HepG2 (cell line): ENCODE measurements around the gene RBM8A. TPM values are rescaled to one million over a fixed set of nuclear protein-coding genes. Genes with fewer than 3 reads are reported as not detected.

Experiments used
- GABPB1 ChIP-seq: IDR thresholded peaks from 2 replicates; pipeline ENCODE4 v1.6.1; 2016; ENCODE audit warnings: mild to moderate bottlenecking, missing genetic modification reagents, moderate library complexity, missing compliant biosample characterization
- GATAD1 ChIP-seq: IDR thresholded peaks from 2 replicates; pipeline ENCODE4 v1.6.1; 2016; ENCODE audit warnings: missing genetic modification reagents, missing compliant biosample characterization
- GPN1 ChIP-seq: sonication (generic); formaldehyde crosslinking; IDR thresholded peaks from 2 replicates; pipeline ENCODE4 v1.5.1; 2020; ENCODE audit warnings: missing genetic modification reagents, borderline replicate concordance
- HNRNPH1 ChIP-seq: fragments of 200-400 bp; formaldehyde crosslinking; optimal IDR thresholded peaks from 2 replicates; pipeline ENCODE3; 2017; ENCODE audit warnings: mild to moderate bottlenecking, low read depth, low read length
- MTF1 ChIP-seq: sonication (generic); formaldehyde crosslinking; IDR thresholded peaks from 2 replicates; pipeline ENCODE4 v1.5.0; 2020; ENCODE audit warnings: missing genetic modification reagents
- PAX8 ChIP-seq: sonication (generic); formaldehyde crosslinking; IDR thresholded peaks from 2 replicates; pipeline ENCODE4 v1.8.0; 2022; ENCODE audit warnings: mild to moderate bottlenecking, missing genetic modification reagents, borderline replicate concordance
- REL ChIP-seq: sonication (generic); formaldehyde crosslinking; conservative IDR thresholded peaks from 2 replicates; pipeline ENCODE4 v1.8.0; 2022; ENCODE audit warnings: mild to moderate bottlenecking, missing genetic modification reagents, moderate library complexity
- RFX1 ChIP-seq: fragments of 450-650 bp; IDR thresholded peaks from 2 replicates; pipeline ENCODE4 v1.6.1; 2017
- SMAD1 ChIP-seq: sonication (generic); formaldehyde crosslinking; IDR thresholded peaks from 2 replicates; pipeline ENCODE4 v1.4.0; 2020; ENCODE audit warnings: missing genetic modification reagents, low read depth, mild to moderate bottlenecking, borderline replicate concordance
- TFE3 ChIP-seq: IDR thresholded peaks from 2 replicates; pipeline ENCODE4 v1.6.1; 2016
- UBTF ChIP-seq: sonication (generic); formaldehyde crosslinking; IDR thresholded peaks from 2 replicates; pipeline ENCODE4 v1.4.0; 2020; ENCODE audit warnings: mild to moderate bottlenecking, missing genetic modification reagents
- YEATS2 ChIP-seq: sonication (generic); formaldehyde crosslinking; IDR thresholded peaks from 2 replicates; pipeline ENCODE4 v1.4.0; 2020; ENCODE audit warnings: missing genetic modification reagents, borderline replicate concordance
- ZFYVE20 ChIP-seq: sonication (generic); formaldehyde crosslinking; IDR thresholded peaks from 2 replicates; pipeline ENCODE4 v1.8.0; 2023; ENCODE audit warnings: low read depth, mild to moderate bottlenecking, moderate library complexity, missing genetic modification reagents, borderline replicate concordance
- ZNF343 ChIP-seq: sonication (generic); formaldehyde crosslinking; IDR thresholded peaks from 2 replicates; pipeline ENCODE4 v1.4.0; 2020; ENCODE audit warnings: mild to moderate bottlenecking, missing genetic modification reagents
- ZNF782 ChIP-seq: sonication (generic); formaldehyde crosslinking; IDR thresholded peaks from 2 replicates; pipeline ENCODE4 v1.4.0; 2020; ENCODE audit warnings: missing genetic modification reagents, mild to moderate bottlenecking, borderline replicate concordance
- polyA plus RNA-seq, 8 experiments: library from polyadenylated mRNA; depleted of rRNA in 3 of 8; stranded (reverse) in 7 of 8; unstranded in 1 of 8; fragments of >200 nt; fragmentation: Illumina TruSeq in 4 of 8; extraction: Trizol in 4 of 8; gene quantifications; 2 replicates each; pipeline versions ENCODE4 v1.2.1 to v1.2.3, GENCODE V29; 2011 to 2016; ENCODE audit warnings: low read depth in 4 of 8, missing spikeins in 1 of 8, mixed read lengths in 1 of 8; ENCODE audit not compliant: insufficient read depth in 1 of 8
- total RNA-seq, 5 experiments: library from RNA; depleted of rRNA; stranded (reverse); fragments of >200 nt; fragmentation: Illumina TruSeq; extraction: Trizol; gene quantifications; 2 replicates each; pipeline ENCODE4 v1.2.3, GENCODE V29; 2016; ENCODE audit warnings: low read depth in 1 of 5
- TF ChIP-seq, protein P1 (sequence below): sonication (generic); formaldehyde crosslinking; IDR thresholded peaks from 2 replicates; pipeline ENCODE4 v1.4.0; 2020; ENCODE audit warnings: mild to moderate bottlenecking, missing genetic modification reagents
- TF ChIP-seq, protein P2 (sequence below): sonication (generic); formaldehyde crosslinking; IDR thresholded peaks from 2 replicates; pipeline ENCODE4 v1.4.0; 2020; ENCODE audit warnings: mild to moderate bottlenecking, low read depth, missing genetic modification reagents
- TF ChIP-seq, protein P3 (sequence below): sonication (generic); formaldehyde crosslinking; conservative IDR thresholded peaks from 2 replicates; pipeline ENCODE4 v1.5.0; 2020; ENCODE audit warnings: missing genetic modification reagents
- TF ChIP-seq, protein P4 (sequence below): sonication (generic); formaldehyde crosslinking; conservative IDR thresholded peaks from 2 replicates; pipeline ENCODE4 v1.4.0; 2020; ENCODE audit warnings: missing genetic modification reagents

Gene RBM8A
- total and polyA plus RNA-seq, 2 of the 13 experiments (the other 11 are each of a cell fraction or from before 2014, with no cell fraction given): 106 to 162 TPM

DNA sequence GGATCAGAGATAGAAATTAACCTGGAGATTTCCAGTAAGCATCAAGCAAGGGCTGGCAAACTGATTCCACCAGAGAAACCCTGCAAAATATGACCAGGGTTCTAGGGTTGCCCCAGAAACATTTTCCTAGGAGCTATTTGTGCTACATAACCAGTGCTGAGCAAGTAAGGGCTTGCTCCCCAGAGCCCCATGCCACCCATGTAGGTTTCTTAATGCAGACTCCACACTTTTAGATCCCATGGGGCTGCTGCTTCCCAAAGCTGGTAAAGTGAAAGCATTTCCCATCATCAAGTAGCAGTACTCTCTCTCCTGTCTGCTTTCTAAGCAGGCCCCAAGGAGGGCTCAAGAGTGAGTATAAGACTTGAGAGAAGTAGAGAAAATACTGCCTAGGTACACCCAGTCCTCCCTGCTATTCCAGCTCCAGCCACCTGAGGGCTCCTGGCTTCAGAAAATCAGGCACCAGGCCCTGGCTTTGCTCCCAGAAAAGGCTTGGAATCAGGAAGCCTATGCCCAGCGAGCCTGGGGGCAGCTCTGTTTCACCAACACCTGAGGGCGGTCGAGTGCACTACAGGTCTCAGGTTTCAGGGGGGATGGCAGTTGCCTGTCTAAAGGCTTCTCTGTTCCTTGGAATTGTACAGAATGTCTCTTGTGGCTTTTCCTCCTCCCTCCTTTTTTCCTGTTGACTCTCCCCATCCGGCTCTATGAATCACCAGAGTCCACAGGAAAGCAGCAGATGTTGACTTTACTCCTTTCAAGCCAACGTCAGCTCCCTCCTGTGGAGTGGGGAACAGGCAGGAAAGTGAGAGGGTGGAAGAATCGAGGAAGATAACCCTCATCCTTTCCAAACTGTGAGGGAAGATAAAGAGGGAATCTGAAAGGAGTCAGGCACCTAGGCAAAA, 35.4 kb downstream of the RBM8A start (continued):
- no peak; the same call in 1 of the 2 replicates for TF ChIP-seq ZNF343 (CRISPR knock-in tag)
- no peak for TF ChIP-seq HNRNPH1
- peak; percentile 52; the same call in 1 of the 2 replicates for TF ChIP-seq YEATS2 (CRISPR knock-in tag)
- peak; percentile 59; the same call in 1 of the 2 replicates for TF ChIP-seq GATAD1 (CRISPR knock-in tag)
- TF ChIP-seq, protein P1, sequence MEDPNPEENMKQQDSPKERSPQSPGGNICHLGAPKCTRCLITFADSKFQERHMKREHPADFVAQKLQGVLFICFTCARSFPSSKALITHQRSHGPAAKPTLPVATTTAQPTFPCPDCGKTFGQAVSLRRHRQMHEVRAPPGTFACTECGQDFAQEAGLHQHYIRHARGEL (CRISPR knock-in tag): no peak
- TF ChIP-seq ZNF782 (CRISPR knock-in tag): no peak
- TF ChIP-seq GPN1: no peak
- peak; percentile 37; the same call in 1 of the 2 replicates for TF ChIP-seq TFE3 (CRISPR knock-in tag)
- no peak for TF ChIP-seq PAX8
- TF ChIP-seq SMAD1: no peak
- TF ChIP-seq, protein P2, sequence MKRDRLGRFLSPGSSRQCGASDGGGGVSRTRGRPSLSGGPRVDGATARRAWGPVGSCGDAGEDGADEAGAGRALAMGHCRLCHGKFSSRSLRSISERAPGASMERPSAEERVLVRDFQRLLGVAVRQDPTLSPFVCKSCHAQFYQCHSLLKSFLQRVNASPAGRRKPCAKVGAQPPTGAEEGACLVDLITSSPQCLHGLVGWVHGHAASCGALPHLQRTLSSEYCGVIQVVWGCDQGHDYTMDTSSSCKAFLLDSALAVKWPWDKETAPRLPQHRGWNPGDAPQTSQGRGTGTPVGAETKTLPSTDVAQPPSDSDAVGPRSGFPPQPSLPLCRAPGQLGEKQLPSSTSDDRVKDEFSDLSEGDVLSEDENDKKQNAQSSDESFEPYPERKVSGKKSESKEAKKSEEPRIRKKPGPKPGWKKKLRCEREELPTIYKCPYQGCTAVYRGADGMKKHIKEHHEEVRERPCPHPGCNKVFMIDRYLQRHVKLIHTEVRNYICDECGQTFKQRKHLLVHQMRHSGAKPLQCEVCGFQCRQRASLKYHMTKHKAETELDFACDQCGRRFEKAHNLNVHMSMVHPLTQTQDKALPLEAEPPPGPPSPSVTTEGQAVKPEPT (CRISPR knock-in tag): 0 out of 2 replicates have a peak, but pooled peaks have one; percentile 0
- TF ChIP-seq REL (CRISPR knock-in tag): no peak
- TF ChIP-seq, protein P3, sequence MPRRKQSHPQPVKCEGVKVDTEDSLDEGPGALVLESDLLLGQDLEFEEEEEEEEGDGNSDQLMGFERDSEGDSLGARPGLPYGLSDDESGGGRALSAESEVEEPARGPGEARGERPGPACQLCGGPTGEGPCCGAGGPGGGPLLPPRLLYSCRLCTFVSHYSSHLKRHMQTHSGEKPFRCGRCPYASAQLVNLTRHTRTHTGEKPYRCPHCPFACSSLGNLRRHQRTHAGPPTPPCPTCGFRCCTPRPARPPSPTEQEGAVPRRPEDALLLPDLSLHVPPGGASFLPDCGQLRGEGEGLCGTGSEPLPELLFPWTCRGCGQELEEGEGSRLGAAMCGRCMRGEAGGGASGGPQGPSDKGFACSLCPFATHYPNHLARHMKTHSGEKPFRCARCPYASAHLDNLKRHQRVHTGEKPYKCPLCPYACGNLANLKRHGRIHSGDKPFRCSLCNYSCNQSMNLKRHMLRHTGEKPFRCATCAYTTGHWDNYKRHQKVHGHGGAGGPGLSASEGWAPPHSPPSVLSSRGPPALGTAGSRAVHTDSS: no peak
- peak; percentile 45; the same call in 1 of the 2 replicates for TF ChIP-seq UBTF (CRISPR knock-in tag)
- peak; percentile 52 for TF ChIP-seq GABPB1 (CRISPR knock-in tag)
- TF ChIP-seq MTF1 (CRISPR knock-in tag): no peak
- TF ChIP-seq, protein P4, sequence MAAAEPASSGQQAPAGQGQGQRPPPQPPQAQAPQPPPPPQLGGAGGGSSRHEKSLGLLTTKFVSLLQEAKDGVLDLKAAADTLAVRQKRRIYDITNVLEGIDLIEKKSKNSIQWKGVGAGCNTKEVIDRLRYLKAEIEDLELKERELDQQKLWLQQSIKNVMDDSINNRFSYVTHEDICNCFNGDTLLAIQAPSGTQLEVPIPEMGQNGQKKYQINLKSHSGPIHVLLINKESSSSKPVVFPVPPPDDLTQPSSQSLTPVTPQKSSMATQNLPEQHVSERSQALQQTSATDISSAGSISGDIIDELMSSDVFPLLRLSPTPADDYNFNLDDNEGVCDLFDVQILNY (CRISPR knock-in tag): no peak
- no peak for TF ChIP-seq RFX1
- no peak for TF ChIP-seq ZFYVE20 (CRISPR knock-in tag)
